GM12878 (cell line): ENCODE data around the gene ABCA13. TPM values are rescaled to one million over a fixed set of nuclear protein-coding genes. Genes with fewer than 3 reads are reported as not detected.

Experiments used
- ATAC-seq: fragments of 200-7000 bp; cut with Tn5 transposase; 3 replicates; pipeline ENCODE4 v1.9.1; 2020; ENCODE audit warnings: mild to moderate bottlenecking, moderate library complexity
- BruUV-seq: library from RNA; stranded (reverse); fragments of 400-500 nt; replicated peaks from 2 replicates; lab custom pipeline; 2021; lab: Mats Ljungman, UMichigan
- CTCF ChIA-PET: fragments of 300-600 bp; sonication (Branson Sonifier 250); formaldehyde crosslinking; extraction: SDS; loops from one replicate; lab custom pipeline; 2021; ENCODE audit warnings: inconsistent platforms; lab: Yijun Ruan, JAX
- POLR2A ChIA-PET: fragments of 350-600 bp; formaldehyde crosslinking; extraction: SDS; loops from one replicate; lab custom pipeline; 2021; ENCODE audit warnings: inconsistent platforms; lab: Charles Lee
- RAD21 ChIA-PET: fragments of 300-600 bp; sonication (Branson Sonifier 250); formaldehyde crosslinking; loops from one replicate; lab custom pipeline; 2023; ENCODE audit warnings: antibody characterized with exemption; ENCODE audit not compliant: unreplicated experiment; lab: Charles Lee
- SMC1A ChIA-PET: fragments of 300-600 bp; sonication (Branson Sonifier 250); formaldehyde crosslinking; loops from one replicate; lab custom pipeline; 2023; ENCODE audit not compliant: unreplicated experiment, uncharacterized antibody; lab: Charles Lee
- DNase-seq: peaks from one replicate; pipeline ENCODE4 v3.0.0-alpha.2; 2011; ENCODE audit warnings: low read depth, low spot score
- FAIRE-seq: peaks from 3 replicates; lab custom pipeline; 2011; peaks lifted over from hg19 to GRCh38; lab: Jason Lieb, UNC
- H2AFZ ChIP-seq: 2 replicates; pipeline ENCODE4 v1.6.0; 2011; ENCODE audit warnings: low read depth, low read length, control low read depth; ENCODE audit not compliant: control insufficient read depth
- H3K27ac ChIP-seq: 2 replicates; pipeline ENCODE4 v1.5.1; 2011; ENCODE audit warnings: control low read depth; ENCODE audit not compliant: control insufficient read depth, insufficient read depth
- H3K27me3 ChIP-seq, 2 experiments: replicated peaks in 1 of 2; 2 replicates each; pipeline versions ENCODE4 v1.6.0 to v1.6.1; 2011; ENCODE audit warnings: low read length in 1 of 2; ENCODE audit not compliant: control insufficient read depth in 2 of 2, insufficient read depth in 2 of 2
- H3K36me3 ChIP-seq, 2 experiments: 2 replicates each; pipeline ENCODE4 v1.5.1; 2011; ENCODE audit warnings: low read length in 1 of 2; ENCODE audit not compliant: control insufficient read depth in 2 of 2, insufficient read depth in 2 of 2
- H3K4me1 ChIP-seq: 2 replicates; pipeline ENCODE4 v1.6.1; 2011; ENCODE audit warnings: mild to moderate bottlenecking, low read length, moderate library complexity, mixed read lengths; ENCODE audit not compliant: control insufficient read depth, insufficient read depth
- H3K4me2 ChIP-seq: 2 replicates; pipeline ENCODE4 v1.6.0; 2011; ENCODE audit warnings: control low read depth; ENCODE audit not compliant: control insufficient read depth, insufficient read depth
- H3K4me3 ChIP-seq: fragments of 200-600 bp; sonication (generic); 2 replicates; pipeline ENCODE4 v1.5.1; 2016
- H3K79me2 ChIP-seq: 2 replicates; pipeline ENCODE4 v1.6.0; 2011; ENCODE audit warnings: low read length; ENCODE audit not compliant: control insufficient read depth, insufficient read depth
- H3K9ac ChIP-seq: 2 replicates; pipeline ENCODE4 v1.8.0; 2011; ENCODE audit warnings: low read length, control low read depth, mixed read lengths; ENCODE audit not compliant: control insufficient read depth, insufficient read depth
- H3K9me3 ChIP-seq: replicated peaks from 3 replicates; pipeline ENCODE4 v1.5.1; 2011; ENCODE audit warnings: mild to moderate bottlenecking, low read length; ENCODE audit not compliant: control insufficient read depth, insufficient read depth
- H4K20me1 ChIP-seq: 2 replicates; pipeline ENCODE4 v1.6.0; 2011; ENCODE audit not compliant: control insufficient read depth, insufficient read depth
- MEF2B ChIP-seq: fragments of 450-650 bp; IDR thresholded peaks from 2 replicates; pipeline ENCODE4 v1.6.1; 2018; ENCODE audit warnings: mild to moderate bottlenecking, moderate library complexity; ENCODE audit not compliant: partially characterized antibody, poor library complexity, severe bottlenecking
- SP1 ChIP-seq: IDR thresholded peaks from one replicate; pipeline ENCODE4 v1.6.1; 2011; ENCODE audit warnings: low read depth, low read length
- SREBF1 ChIP-seq: IDR thresholded peaks from 2 replicates; pipeline ENCODE4 v1.6.1; 2012; ENCODE audit warnings: mild to moderate bottlenecking, low read length
- WGBS: methylation state at CpG from one replicate; pipeline ENCODE4 v1.1.6; 2016; ENCODE audit warnings: low lambda C conversion rate; ENCODE audit not compliant: insufficient replicate concordance, insufficient coverage; ENCODE audit errors: missing lambda C conversion rate; 5-methylcytosine and 5-hydroxymethylcytosine counted together
- in situ Hi-C: fragments of 300-500 bp; cut with MboI; formaldehyde crosslinking; loops from 9 replicates; pipeline ENCODE4 v1.14.3; 2018; ENCODE audit warnings: mixed read lengths
- intact Hi-C: fragments of 100-400 bp; cut with micrococcal nuclease; formaldehyde crosslinking; loops from one replicate; pipeline ENCODE4 v1.14.2; 2022; ENCODE audit not compliant: unreplicated experiment
- polyA plus RNA-seq, 11 experiments: library from polyadenylated mRNA; depleted of rRNA in 4 of 11; unstranded in 6 of 11; stranded (reverse) in 5 of 11; fragments of >200 nt; fragmentation: Nextera tagmentation in 4 of 11; fragmentation: Illumina TruSeq in 1 of 11; extraction: Ambion mirVana in 4 of 11; extraction: Trizol in 1 of 11; gene quantifications; 1 replicate in 1 of 11; 2 replicates in 10 of 11; pipeline versions ENCODE4 v1.2.1 to v1.2.3, GENCODE V29; 2011 to 2016; ENCODE audit warnings: inconsistent platforms in 2 of 11, missing spikeins in 2 of 11, low read depth in 1 of 11
- total RNA-seq, 4 experiments: library from RNA; depleted of rRNA in 3 of 4; stranded (reverse); fragments of >200 nt in 3 of 4; fragmentation: Illumina TruSeq in 1 of 4; extraction: Trizol in 1 of 4; gene quantifications; 2 replicates each; pipeline versions ENCODE4 v1.2.1 to v1.2.3, GENCODE V29; 2013 to 2021
- TF ChIP-seq, protein P1 (sequence below): IDR thresholded peaks from 2 replicates; pipeline ENCODE4 v1.6.1; 2012; ENCODE audit warnings: low read length, inconsistent platforms
- TF ChIP-seq, protein P2 (sequence below), 3 experiments: IDR thresholded peaks in 2 of 3; conservative IDR thresholded peaks in 1 of 3; 2 replicates each; pipeline ENCODE4 v1.5.1; 2011; ENCODE audit warnings: low read depth in 3 of 3, low read length in 3 of 3, mild to moderate bottlenecking in 3 of 3, control low read depth in 2 of 3, moderate library complexity in 2 of 3, inconsistent platforms in 1 of 3, mixed read lengths in 1 of 3; ENCODE audit not compliant: control insufficient read depth in 2 of 3, insufficient read depth in 1 of 3; ENCODE audit errors: extremely low read depth in 1 of 3
- TF ChIP-seq, protein P3 (sequence below): fragments of 450-650 bp; IDR thresholded peaks from 2 replicates; pipeline ENCODE4 v1.6.1; 2017; ENCODE audit warnings: mild to moderate bottlenecking, moderate library complexity

The ABCA13 gene
- total and polyA plus RNA-seq, 10 of the 15 experiments (the other 5 are each of a cell fraction or from before 2014, with no cell fraction given), result under 0.01 to 0.98 (median 0.04) TPM; not detected in 2

DNA sequence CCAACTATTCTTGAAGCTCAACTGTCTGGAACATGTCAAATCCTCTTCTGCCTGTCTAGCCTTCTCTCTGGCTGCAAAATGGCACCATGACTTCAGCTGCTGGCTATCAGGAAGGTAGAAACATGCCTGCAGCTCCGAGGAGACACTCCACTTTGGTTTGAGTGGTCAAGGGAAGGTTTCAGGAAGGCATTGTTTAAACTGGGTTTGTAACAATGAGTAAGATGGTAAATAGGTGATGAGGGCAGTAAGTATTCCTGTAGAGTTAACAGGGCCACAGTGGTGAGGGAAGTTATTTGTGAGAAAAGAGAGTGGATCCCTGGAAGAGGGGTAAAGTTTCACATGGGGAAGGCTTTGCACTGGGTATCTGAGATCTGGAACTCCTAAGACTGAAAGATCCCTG is 231.5 kb downstream of the ABCA13 start:
- ChIA-PET SMC1A (no interaction called here), RAD21 (no interaction called here), CTCF (no interaction called here), POLR2A (no interaction called here)
- BruUV-seq, result no TSS peak
- H3K9me3 ChIP-seq, result no peaks in the 10 kb centered on the region
- intact Hi-C loops (no loop called here), in situ Hi-C loops (no loop called here)
- no peak overlapping the region for H2AFZ ChIP-seq
- H3K4me3 ChIP-seq, result no peak overlapping the region
- TF ChIP-seq, protein P1, sequence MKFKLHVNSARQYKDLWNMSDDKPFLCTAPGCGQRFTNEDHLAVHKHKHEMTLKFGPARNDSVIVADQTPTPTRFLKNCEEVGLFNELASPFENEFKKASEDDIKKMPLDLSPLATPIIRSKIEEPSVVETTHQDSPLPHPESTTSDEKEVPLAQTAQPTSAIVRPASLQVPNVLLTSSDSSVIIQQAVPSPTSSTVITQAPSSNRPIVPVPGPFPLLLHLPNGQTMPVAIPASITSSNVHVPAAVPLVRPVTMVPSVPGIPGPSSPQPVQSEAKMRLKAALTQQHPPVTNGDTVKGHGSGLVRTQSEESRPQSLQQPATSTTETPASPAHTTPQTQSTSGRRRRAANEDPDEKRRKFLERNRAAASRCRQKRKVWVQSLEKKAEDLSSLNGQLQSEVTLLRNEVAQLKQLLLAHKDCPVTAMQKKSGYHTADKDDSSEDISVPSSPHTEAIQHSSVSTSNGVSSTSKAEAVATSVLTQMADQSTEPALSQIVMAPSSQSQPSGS, result no peak
- TF ChIP-seq, protein P2, sequence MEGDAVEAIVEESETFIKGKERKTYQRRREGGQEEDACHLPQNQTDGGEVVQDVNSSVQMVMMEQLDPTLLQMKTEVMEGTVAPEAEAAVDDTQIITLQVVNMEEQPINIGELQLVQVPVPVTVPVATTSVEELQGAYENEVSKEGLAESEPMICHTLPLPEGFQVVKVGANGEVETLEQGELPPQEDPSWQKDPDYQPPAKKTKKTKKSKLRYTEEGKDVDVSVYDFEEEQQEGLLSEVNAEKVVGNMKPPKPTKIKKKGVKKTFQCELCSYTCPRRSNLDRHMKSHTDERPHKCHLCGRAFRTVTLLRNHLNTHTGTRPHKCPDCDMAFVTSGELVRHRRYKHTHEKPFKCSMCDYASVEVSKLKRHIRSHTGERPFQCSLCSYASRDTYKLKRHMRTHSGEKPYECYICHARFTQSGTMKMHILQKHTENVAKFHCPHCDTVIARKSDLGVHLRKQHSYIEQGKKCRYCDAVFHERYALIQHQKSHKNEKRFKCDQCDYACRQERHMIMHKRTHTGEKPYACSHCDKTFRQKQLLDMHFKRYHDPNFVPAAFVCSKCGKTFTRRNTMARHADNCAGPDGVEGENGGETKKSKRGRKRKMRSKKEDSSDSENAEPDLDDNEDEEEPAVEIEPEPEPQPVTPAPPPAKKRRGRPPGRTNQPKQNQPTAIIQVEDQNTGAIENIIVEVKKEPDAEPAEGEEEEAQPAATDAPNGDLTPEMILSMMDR (IDR thresholded peaks at IDR 0.05 in 2 of 3, conservative IDR thresholded peaks at IDR 0.05 in 1 of 3; ENCODE audit: control insufficient read depth in 2 of 3, extremely low read depth in 1 of 3, insufficient read depth in 1 of 3, low read depth in 3 of 3, low read length in 3 of 3), result no peak
- TF ChIP-seq, protein P3, sequence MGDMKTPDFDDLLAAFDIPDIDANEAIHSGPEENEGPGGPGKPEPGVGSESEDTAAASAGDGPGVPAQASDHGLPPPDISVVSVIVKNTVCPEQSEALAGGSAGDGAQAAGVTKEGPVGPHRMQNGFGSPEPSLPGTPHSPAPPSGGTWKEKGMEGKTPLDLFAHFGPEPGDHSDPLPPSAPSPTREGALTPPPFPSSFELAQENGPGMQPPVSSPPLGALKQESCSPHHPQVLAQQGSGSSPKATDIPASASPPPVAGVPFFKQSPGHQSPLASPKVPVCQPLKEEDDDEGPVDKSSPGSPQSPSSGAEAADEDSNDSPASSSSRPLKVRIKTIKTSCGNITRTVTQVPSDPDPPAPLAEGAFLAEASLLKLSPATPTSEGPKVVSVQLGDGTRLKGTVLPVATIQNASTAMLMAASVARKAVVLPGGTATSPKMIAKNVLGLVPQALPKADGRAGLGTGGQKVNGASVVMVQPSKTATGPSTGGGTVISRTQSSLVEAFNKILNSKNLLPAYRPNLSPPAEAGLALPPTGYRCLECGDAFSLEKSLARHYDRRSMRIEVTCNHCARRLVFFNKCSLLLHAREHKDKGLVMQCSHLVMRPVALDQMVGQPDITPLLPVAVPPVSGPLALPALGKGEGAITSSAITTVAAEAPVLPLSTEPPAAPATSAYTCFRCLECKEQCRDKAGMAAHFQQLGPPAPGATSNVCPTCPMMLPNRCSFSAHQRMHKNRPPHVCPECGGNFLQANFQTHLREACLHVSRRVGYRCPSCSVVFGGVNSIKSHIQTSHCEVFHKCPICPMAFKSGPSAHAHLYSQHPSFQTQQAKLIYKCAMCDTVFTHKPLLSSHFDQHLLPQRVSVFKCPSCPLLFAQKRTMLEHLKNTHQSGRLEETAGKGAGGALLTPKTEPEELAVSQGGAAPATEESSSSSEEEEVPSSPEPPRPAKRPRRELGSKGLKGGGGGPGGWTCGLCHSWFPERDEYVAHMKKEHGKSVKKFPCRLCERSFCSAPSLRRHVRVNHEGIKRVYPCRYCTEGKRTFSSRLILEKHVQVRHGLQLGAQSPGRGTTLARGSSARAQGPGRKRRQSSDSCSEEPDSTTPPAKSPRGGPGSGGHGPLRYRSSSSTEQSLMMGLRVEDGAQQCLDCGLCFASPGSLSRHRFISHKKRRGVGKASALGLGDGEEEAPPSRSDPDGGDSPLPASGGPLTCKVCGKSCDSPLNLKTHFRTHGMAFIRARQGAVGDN, result no peak
- no peak for TF ChIP-seq SREBF1
- TF ChIP-seq SP1, result no peak
- no peak for TF ChIP-seq MEF2B
- no peaks in the 10 kb centered on the region for H4K20me1 ChIP-seq
- H3K79me2 ChIP-seq, result no peaks in the 10 kb centered on the region
- no peak for ATAC-seq
- H3K36me3 ChIP-seq, result no peaks in the 10 kb centered on the region
- no peaks in the 10 kb centered on the region for H3K27me3 ChIP-seq
- no peak for FAIRE-seq
- H3K4me2 ChIP-seq, result no peak overlapping the region
- no peak overlapping the region for H3K27ac ChIP-seq
- no peak for DNase-seq
- H3K4me1 ChIP-seq, result no peaks in the 10 kb centered on the region
- no peak overlapping the region for H3K9ac ChIP-seq
- 5% methylated on average over 1 of the region's 1 CpG for WGBS
